ENCODE measurements around the gene VAMP7. TPM values are rescaled to one million over a fixed set of nuclear protein-coding genes. Genes with fewer than 3 reads are reported as not detected.

The VAMP7 gene
- total and polyA plus RNA-seq, 2 of the 8 experiments (the other 6 are each of a cell fraction or from before 2014, with no cell fraction given): 14.2 to 22.1 TPM

GRCh38 chrX:155983326-155983725 lies 102.2 kb downstream of the VAMP7 start:
- Histone ChIP-seq H2AK5ac (ENCODE audit: low read depth, low read length) (no peak overlapping the region), H3K4me1 (replicated peaks in 1 of 4; ENCODE audit: control insufficient read depth in 3 of 4, insufficient read depth in 4 of 4, low read length in 3 of 4) (no peaks in the 10 kb centered on the region), H2BK20ac (ENCODE audit: low read length) (no peak overlapping the region), H3K9me3 (ENCODE audit: insufficient read depth in 2 of 2, low read depth in 1 of 2, low read length in 1 of 2) (peaks cover 49 to 65% of the 10 kb centered on the region in 2 experiments), H3K9ac (replicated peaks in 1 of 4; ENCODE audit: extremely low read depth in 1 of 4, low read depth in 3 of 4, low read length in 3 of 4) (no peak overlapping the region), H4K91ac (replicated peaks; ENCODE audit: insufficient read length, low read length) (no peak overlapping the region), H2BK12ac (ENCODE audit: low read depth, low read length) (no peak overlapping the region), H4K5ac (ENCODE audit: insufficient read length, low read depth, low read length) (no peak overlapping the region), H3K36me3 (ENCODE audit: control insufficient read depth in 2 of 4, insufficient read depth in 4 of 4, low read length in 3 of 4) (no peaks in the 10 kb centered on the region), H3K27ac (ENCODE audit: low read depth, low read length) (no peak overlapping the region), H3K23me2 (ENCODE audit: low read depth, low read length) (no peaks in the 10 kb centered on the region; the same call in 1 of the 2 replicates), H3K79me1 (ENCODE audit: low read depth, low read length) (no peaks in the 10 kb centered on the region), H3K23ac (ENCODE audit: insufficient read length) (no peak overlapping the region), H2BK5ac (ENCODE audit: low read depth, low read length) (no peak overlapping the region), H3K4me3 (ENCODE audit: extremely low read depth in 1 of 4, insufficient read depth in 2 of 4, low read depth in 3 of 4, low read length in 4 of 4) (no peak overlapping the region), H2BK120ac (replicated peaks; ENCODE audit: low read depth, low read length) (no peak overlapping the region), H4K20me1 (replicated peaks in 1 of 2; ENCODE audit: control insufficient read depth in 1 of 2, insufficient read depth in 2 of 2, low read length in 2 of 2) (no peaks in the 10 kb centered on the region), H3K14ac (ENCODE audit: insufficient read length) (no peak overlapping the region), H2AFZ (ENCODE audit: low read length) (no peak overlapping the region), H3K18ac (ENCODE audit: extremely low read depth, low read length) (no peak overlapping the region), H3K4ac (replicated peaks; ENCODE audit: insufficient read length, low read depth, low read length) (no peak overlapping the region), H2BK15ac (ENCODE audit: low read length) (no peak overlapping the region), H3K56ac (replicated peaks; ENCODE audit: insufficient read length, low read depth, low read length) (no peak overlapping the region), H3K4me2 (ENCODE audit: insufficient read depth in 1 of 2, low read depth in 2 of 2, low read length in 2 of 2) (no peak overlapping the region), H3K27me3 (replicated peaks in 1 of 4; ENCODE audit: control insufficient read depth in 3 of 4, extremely low read depth in 1 of 4, insufficient read depth in 3 of 4, low read length in 3 of 4) (no peaks in the 10 kb centered on the region), H3K79me2 (ENCODE audit: control insufficient read depth in 1 of 2, insufficient read depth in 2 of 2, low read length in 2 of 2) (no peaks in the 10 kb centered on the region), H4K8ac (ENCODE audit: extremely low read depth, insufficient read depth, low read length) (no peak overlapping the region)
- FAIRE-seq (no peak), DNase-seq (ENCODE audit: low read depth in 1 of 2, low spot score in 2 of 2) (no peak)
- no peak for TF ChIP-seq POU5F1 (IDR thresholded peaks at IDR 0.05; ENCODE audit: low read depth, low read length)
- no peak for TF ChIP-seq RFX5 (IDR thresholded peaks at IDR 0.05; ENCODE audit: borderline replicate concordance, low read depth, low read length)
- no peak for TF ChIP-seq GTF2F1 (IDR thresholded peaks at IDR 0.05; ENCODE audit: borderline replicate concordance, low read depth, low read length)
- TF ChIP-seq ZNF274 (IDR thresholded peaks at IDR 0.05; ENCODE audit: borderline replicate concordance, extremely low read depth, low read length): no peak
- no peak for TF ChIP-seq FOSL1 (IDR thresholded peaks at IDR 0.05; ENCODE audit: insufficient read depth, low read depth, low read length)
- POLR2A ChIA-PET (ENCODE audit: partially characterized antibody): no interaction called here
- WGBS, 2 experiments (ENCODE audit: extremely low coverage in 1 of 2, insufficient coverage in 1 of 2, insufficient read length in 1 of 2, insufficient replicate concordance in 2 of 2, low coverage in 1 of 2, low lambda C conversion rate in 2 of 2, missing lambda C conversion rate in 1 of 2): 90% methylated on average over 2 of the region's 2 CpGs; no CpG with 5 or more reads in 1 of the 2 experiments
- CTCF ChIA-PET (ENCODE audit: partially characterized antibody): no interaction called here
